ENCODE results near the gene SCYGR4. TPM values are rescaled to one million over a fixed set of nuclear protein-coding genes. Genes with fewer than 3 reads are reported as not detected.

SCYGR4 gene
- total and polyA plus RNA-seq, 9 of the 15 experiments (the other 6 are each of a cell fraction or from before 2014, with no cell fraction given): 0.09 TPM; not detected in 8

DNA sequence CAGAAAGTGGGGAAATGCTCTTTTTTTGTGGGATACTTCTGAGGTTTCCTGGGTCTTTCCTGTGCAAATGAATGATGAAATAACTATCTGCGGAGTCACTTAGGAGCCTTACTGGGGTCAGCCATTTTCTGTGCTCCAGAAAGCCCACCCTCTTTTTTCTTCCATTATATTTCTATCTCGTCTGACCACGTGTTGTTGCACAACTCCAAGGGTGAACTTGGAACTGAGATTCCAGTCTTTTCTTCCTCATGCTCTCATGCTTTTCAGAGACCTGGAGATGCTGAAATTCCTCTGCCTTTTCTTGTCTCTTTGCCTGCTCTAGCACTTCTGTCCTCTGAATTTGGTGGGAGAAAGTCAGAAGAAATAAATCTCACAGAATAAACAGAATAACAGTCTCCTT lies 44.5 kb downstream of the SCYGR4 start:
- DNase-seq (ENCODE audit: extremely low read depth in 1 of 4, low spot score in 3 of 4): no peak
- Histone ChIP-seq H3K27me3 (ENCODE audit: control insufficient read depth in 2 of 2, insufficient read depth in 2 of 2, low read length in 2 of 2) (no peaks in the 10 kb centered on the region), H3K79me2 (ENCODE audit: control insufficient read depth, insufficient read depth, low read length) (no peaks in the 10 kb centered on the region), H3K9me1 (ENCODE audit: control insufficient read depth, insufficient read depth, low read length) (no peaks in the 10 kb centered on the region), H3K27ac (ENCODE audit: extremely low read depth, low read depth, low read length) (no peak overlapping the region), H4K20me1 (replicated peaks; ENCODE audit: control insufficient read depth, insufficient read depth, low read length) (no peaks in the 10 kb centered on the region), H2AFZ (ENCODE audit: low read depth, low read length) (no peak overlapping the region), H3K9me3 (replicated peaks; ENCODE audit: control insufficient read depth, insufficient read depth, low read depth, low read length) (no peaks in the 10 kb centered on the region), H3K4me3 (no peak overlapping the region), H3K36me3 (ENCODE audit: control insufficient read depth, insufficient read depth, low read length) (no peaks in the 10 kb centered on the region), H3K4me1 (replicated peaks in 1 of 2; ENCODE audit: control insufficient read depth in 2 of 2, insufficient read depth in 2 of 2, low read length in 2 of 2) (no peaks in the 10 kb centered on the region), H3K9ac (ENCODE audit: insufficient read depth in 1 of 2, low read depth in 2 of 2, low read length in 2 of 2) (no peak overlapping the region), H3K4me2 (ENCODE audit: insufficient read depth, low read length) (no peak overlapping the region)
- no peak for FAIRE-seq
- 4% methylated on average over 3 of the region's 3 CpGs for WGBS (ENCODE audit: insufficient coverage, low coverage, missing lambda C conversion rate)
- BruUV-seq (replicated peaks): no TSS peak
- POLR2A ChIA-PET: no interaction called here
- intact Hi-C loops (cut with micrococcal nuclease): no loop called here
- TF ChIP-seq ETV5 (CRISPR knock-in tag; IDR thresholded peaks at IDR 0.05; ENCODE audit: low read depth) (no peak), RFX7 (CRISPR knock-in tag; IDR thresholded peaks at IDR 0.05) (no peak), ZNF134 (CRISPR knock-in tag; conservative IDR thresholded peaks at IDR 0.05) (no peak), GTF2A2 (tag; IDR thresholded peaks at IDR 0.05) (no peak), NFE2 (IDR thresholded peaks at IDR 0.05; ENCODE audit: low read depth) (no peak), TAF7 (tag; IDR thresholded peaks at IDR 0.05) (no peak), CHD2 (IDR thresholded peaks at IDR 0.05; ENCODE audit: low read depth, low read length) (no peak), PHF8 (IDR thresholded peaks at IDR 0.05; ENCODE audit: borderline replicate concordance, low read length) (no peak), HLTF (IDR thresholded peaks at IDR 0.05) (no peak), RBM15 (IDR thresholded peaks at IDR 0.05; ENCODE audit: insufficient read depth, low read length) (no peak), FOS (IDR thresholded peaks at IDR 0.05; ENCODE audit: extremely low read depth, insufficient read length) (no peak), POLR2A (conservative IDR thresholded peaks at IDR 0.05) (no peak), ESRRA (IDR thresholded peaks at IDR 0.05; ENCODE audit: borderline replicate concordance, low read depth) (no peak), FOXA1 (IDR thresholded peaks at IDR 0.05; ENCODE audit: borderline replicate concordance) (no peak), ZNF232 (CRISPR knock-in tag; IDR thresholded peaks at IDR 0.05) (no peak), C11orf30 (IDR thresholded peaks at IDR 0.05; ENCODE audit: low read depth) (no peak), ZNF253 (CRISPR knock-in tag; conservative IDR thresholded peaks at IDR 0.05) (no peak), MAZ (CRISPR knock-in tag; conservative IDR thresholded peaks at IDR 0.05 in 1 of 2, IDR thresholded peaks at IDR 0.05 in 1 of 2) (no peak)
- TF ChIP-seq, protein P1, sequence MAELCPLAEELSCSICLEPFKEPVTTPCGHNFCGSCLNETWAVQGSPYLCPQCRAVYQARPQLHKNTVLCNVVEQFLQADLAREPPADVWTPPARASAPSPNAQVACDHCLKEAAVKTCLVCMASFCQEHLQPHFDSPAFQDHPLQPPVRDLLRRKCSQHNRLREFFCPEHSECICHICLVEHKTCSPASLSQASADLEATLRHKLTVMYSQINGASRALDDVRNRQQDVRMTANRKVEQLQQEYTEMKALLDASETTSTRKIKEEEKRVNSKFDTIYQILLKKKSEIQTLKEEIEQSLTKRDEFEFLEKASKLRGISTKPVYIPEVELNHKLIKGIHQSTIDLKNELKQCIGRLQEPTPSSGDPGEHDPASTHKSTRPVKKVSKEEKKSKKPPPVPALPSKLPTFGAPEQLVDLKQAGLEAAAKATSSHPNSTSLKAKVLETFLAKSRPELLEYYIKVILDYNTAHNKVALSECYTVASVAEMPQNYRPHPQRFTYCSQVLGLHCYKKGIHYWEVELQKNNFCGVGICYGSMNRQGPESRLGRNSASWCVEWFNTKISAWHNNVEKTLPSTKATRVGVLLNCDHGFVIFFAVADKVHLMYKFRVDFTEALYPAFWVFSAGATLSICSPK (IDR thresholded peaks at IDR 0.05; ENCODE audit: borderline replicate concordance): no peak
- CTCF ChIA-PET (ENCODE audit: low intra/inter-chr PET ratio): no interaction called here
- ATAC-seq: no peak
- in situ Hi-C loops (cut with MboI): no loop called here

Measured in K562 (cell line).